Measurements from ENCODE around the gene FAM219A.

FAM219A gene

DNA sequence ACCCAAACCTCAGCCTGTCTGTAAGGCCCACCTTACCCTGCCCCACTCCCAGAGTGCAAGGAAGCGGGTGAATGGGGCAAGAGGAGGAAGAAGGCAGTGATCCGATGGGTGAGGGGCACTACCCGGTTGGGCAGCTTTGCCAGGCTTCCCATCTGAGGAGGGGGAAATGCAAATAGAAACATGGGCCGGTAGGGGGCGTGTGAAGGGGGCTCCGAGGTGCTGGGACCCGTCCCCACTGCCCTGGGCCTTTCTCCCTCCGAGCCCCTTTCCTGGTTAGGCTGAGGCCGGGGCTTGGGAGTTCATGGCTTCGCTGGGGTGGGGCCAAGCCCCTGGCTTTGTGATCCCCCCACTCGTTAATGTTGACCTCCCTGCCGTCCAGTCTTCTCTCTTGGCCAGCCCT, 58.1 kb downstream of the FAM219A start:
- no peaks in the 10 kb centered on the region for H3K27me3 ChIP-seq (ENCODE audit: insufficient read depth, low read length)
- H3K4me2 ChIP-seq (ENCODE audit: low read length) = no peak overlapping the region
- no peak overlapping the region for H3K9ac ChIP-seq (ENCODE audit: low read length)
- H3K4me1 ChIP-seq (ENCODE audit: insufficient read depth, low read length, severe bottlenecking) = no peaks in the 10 kb centered on the region
- H3K79me2 ChIP-seq (ENCODE audit: insufficient read depth, low read length) = no peaks in the 10 kb centered on the region
- H3K4me3 ChIP-seq (ENCODE audit: low read depth, low read length, poor library complexity, severe bottlenecking) = no peak overlapping the region
- no peaks in the 10 kb centered on the region for H4K20me1 ChIP-seq (ENCODE audit: insufficient read depth, low read length)
- TF ChIP-seq, protein P1, sequence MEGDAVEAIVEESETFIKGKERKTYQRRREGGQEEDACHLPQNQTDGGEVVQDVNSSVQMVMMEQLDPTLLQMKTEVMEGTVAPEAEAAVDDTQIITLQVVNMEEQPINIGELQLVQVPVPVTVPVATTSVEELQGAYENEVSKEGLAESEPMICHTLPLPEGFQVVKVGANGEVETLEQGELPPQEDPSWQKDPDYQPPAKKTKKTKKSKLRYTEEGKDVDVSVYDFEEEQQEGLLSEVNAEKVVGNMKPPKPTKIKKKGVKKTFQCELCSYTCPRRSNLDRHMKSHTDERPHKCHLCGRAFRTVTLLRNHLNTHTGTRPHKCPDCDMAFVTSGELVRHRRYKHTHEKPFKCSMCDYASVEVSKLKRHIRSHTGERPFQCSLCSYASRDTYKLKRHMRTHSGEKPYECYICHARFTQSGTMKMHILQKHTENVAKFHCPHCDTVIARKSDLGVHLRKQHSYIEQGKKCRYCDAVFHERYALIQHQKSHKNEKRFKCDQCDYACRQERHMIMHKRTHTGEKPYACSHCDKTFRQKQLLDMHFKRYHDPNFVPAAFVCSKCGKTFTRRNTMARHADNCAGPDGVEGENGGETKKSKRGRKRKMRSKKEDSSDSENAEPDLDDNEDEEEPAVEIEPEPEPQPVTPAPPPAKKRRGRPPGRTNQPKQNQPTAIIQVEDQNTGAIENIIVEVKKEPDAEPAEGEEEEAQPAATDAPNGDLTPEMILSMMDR (IDR thresholded peaks at IDR 0.05; ENCODE audit: low read length) = no peak
- TF ChIP-seq EZH2 (IDR thresholded peaks at IDR 0.05; ENCODE audit: borderline replicate concordance, low read length) = no peak
- H3F3A ChIP-seq (ENCODE audit: insufficient read depth, low read length) = no peaks in the 10 kb centered on the region
- no peak overlapping the region for H3K27ac ChIP-seq (ENCODE audit: low read depth, low read length, poor library complexity, severe bottlenecking)
- H3K36me3 ChIP-seq (ENCODE audit: insufficient read depth, low read length) = no peaks in the 10 kb centered on the region
- H2AFZ ChIP-seq (ENCODE audit: low read length) = no peak overlapping the region
- no peaks in the 10 kb centered on the region for H3K9me3 ChIP-seq (ENCODE audit: low read length)
- H3K9me2 ChIP-seq (ENCODE audit: low read depth, low read length) = no peaks in the 10 kb centered on the region

DNA sequence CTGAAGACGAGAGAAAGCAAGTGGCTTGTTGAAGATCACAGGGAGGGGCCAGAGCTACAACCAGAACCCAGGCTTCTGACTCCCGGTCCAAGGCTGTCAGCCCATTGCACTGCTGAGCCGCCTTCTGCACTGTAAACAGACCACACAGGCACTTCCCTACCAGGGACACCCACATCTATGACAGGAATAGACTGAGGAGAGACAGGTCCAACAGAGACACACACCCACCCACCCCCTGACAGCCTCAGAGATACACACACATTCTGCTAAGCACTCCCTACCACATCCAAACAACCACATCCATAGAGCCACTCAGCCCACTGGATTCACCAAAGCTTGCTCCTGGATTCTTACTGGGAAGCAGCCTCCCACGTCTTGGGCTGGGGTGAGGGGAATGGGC, 58.6 kb downstream of the FAM219A start:
- no peaks in the 10 kb centered on the region for H3K27me3 ChIP-seq (ENCODE audit: insufficient read depth, low read length)
- H3K9ac ChIP-seq (ENCODE audit: low read length) = no peak overlapping the region
- no peaks in the 10 kb centered on the region for H4K20me1 ChIP-seq (ENCODE audit: insufficient read depth, low read length)
- no peaks in the 10 kb centered on the region for H3K4me1 ChIP-seq (ENCODE audit: insufficient read depth, low read length, severe bottlenecking)
- no peaks in the 10 kb centered on the region for H3F3A ChIP-seq (ENCODE audit: insufficient read depth, low read length)
- no peak overlapping the region for H3K4me3 ChIP-seq (ENCODE audit: low read depth, low read length, poor library complexity, severe bottlenecking)
- no peak overlapping the region for H3K4me2 ChIP-seq (ENCODE audit: low read length)
- no peaks in the 10 kb centered on the region for H3K79me2 ChIP-seq (ENCODE audit: insufficient read depth, low read length)
- H2AFZ ChIP-seq (ENCODE audit: low read length) = no peak overlapping the region
- TF ChIP-seq, protein P1 (IDR thresholded peaks at IDR 0.05; ENCODE audit: low read length) = no peak
- TF ChIP-seq EZH2 (IDR thresholded peaks at IDR 0.05; ENCODE audit: borderline replicate concordance, low read length) = no peak
- no peaks in the 10 kb centered on the region for H3K9me2 ChIP-seq (ENCODE audit: low read depth, low read length)
- no peaks in the 10 kb centered on the region for H3K9me3 ChIP-seq (ENCODE audit: low read length)
- no peak overlapping the region for H3K27ac ChIP-seq (ENCODE audit: low read depth, low read length, poor library complexity, severe bottlenecking)
- H3K36me3 ChIP-seq (ENCODE audit: insufficient read depth, low read length) = no peaks in the 10 kb centered on the region

DNA sequence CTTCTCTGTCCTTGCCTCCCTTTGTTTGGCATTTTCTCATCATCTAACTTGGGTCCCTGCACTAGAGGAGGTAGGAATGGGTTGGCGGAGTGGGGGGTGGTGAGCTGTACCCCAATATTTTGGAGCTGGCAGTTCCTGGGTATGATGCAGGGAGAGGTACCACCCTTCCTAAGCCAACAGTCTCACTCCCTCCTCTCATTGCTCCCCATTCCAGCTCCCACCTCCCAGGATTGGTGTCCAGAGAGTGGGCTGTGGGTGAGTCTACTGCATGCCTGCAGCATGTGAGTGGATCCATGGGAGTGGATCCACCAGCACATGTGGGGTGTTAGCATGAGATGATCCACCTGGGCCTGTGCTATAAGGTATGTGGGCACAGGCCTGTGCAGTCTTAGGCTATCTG, 59.5 kb downstream of the FAM219A start:
- Histone ChIP-seq H3K36me3 (ENCODE audit: insufficient read depth, low read length) (no peaks in the 10 kb centered on the region), H3K9me2 (ENCODE audit: low read depth, low read length) (no peaks in the 10 kb centered on the region)

More for the DNA sequence above, 59.5 kb downstream of the FAM219A start:
- no peaks in the 10 kb centered on the region for H3K27me3 ChIP-seq (ENCODE audit: insufficient read depth, low read length)
- no peak overlapping the region for H3K27ac ChIP-seq (ENCODE audit: low read depth, low read length, poor library complexity, severe bottlenecking)
- no peak for TF ChIP-seq EZH2 (IDR thresholded peaks at IDR 0.05; ENCODE audit: borderline replicate concordance, low read length)
- TF ChIP-seq, protein P1 (IDR thresholded peaks at IDR 0.05; ENCODE audit: low read length) = no peak
- H3K4me3 ChIP-seq (ENCODE audit: low read depth, low read length, poor library complexity, severe bottlenecking) = no peak overlapping the region
- no peak overlapping the region for H3K9ac ChIP-seq (ENCODE audit: low read length)
- H3K79me2 ChIP-seq (ENCODE audit: insufficient read depth, low read length) = no peaks in the 10 kb centered on the region
- H3K4me1 ChIP-seq (ENCODE audit: insufficient read depth, low read length, severe bottlenecking) = no peaks in the 10 kb centered on the region
- H2AFZ ChIP-seq (ENCODE audit: low read length) = no peak overlapping the region
- H3K4me2 ChIP-seq (ENCODE audit: low read length) = no peak overlapping the region
- H4K20me1 ChIP-seq (ENCODE audit: insufficient read depth, low read length) = no peaks in the 10 kb centered on the region
- no peaks in the 10 kb centered on the region for H3F3A ChIP-seq (ENCODE audit: insufficient read depth, low read length)
- H3K9me3 ChIP-seq (ENCODE audit: low read length) = no peaks in the 10 kb centered on the region

Measured in OCI-LY1 (cell line).